ENCODE measurements around the gene GGN.
A peak's percentile ranks its signal among the peaks of the same experiment; 100 is the strongest.
"Not testable (repeated sequence)": the region's sequence is repeated elsewhere in the genome, so short reads cannot be mapped to it uniquely, and the experiment has no call there.

The GGN gene

GRCh38 chr19:38360839-38361631 lies 26.8 kb downstream of the GGN start:
- no peak for DNase-seq

- DNase-seq: no peak
These were observed 27.5 kb downstream of the GGN start for GRCh38 chr19:38360351-38360750.

GRCh38 chr19:38359242-38360021 lies 28.4 kb downstream of the GGN start:
- DNase-seq: no peak

DNA sequence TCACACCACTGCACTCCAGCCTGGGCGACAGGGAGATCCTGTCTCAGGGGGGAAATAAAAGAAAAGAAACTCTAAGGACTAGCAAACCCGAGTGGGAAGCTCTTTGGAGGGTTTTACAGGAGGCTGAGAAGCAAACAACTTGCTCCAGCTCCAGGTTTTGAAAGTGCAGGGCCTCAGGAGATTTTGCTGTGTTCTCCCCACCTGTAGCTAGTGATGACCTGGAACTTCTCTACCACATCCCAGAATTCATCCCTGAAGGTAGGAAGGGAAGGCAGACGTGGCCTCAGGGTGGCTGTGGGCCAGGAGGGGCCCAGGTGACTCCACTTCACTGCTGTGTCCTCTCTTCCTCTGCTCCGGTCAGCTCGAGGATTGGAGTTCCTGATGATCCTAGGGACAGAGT lies 29.8 kb downstream of the GGN start:
- no peak for DNase-seq

DNA sequence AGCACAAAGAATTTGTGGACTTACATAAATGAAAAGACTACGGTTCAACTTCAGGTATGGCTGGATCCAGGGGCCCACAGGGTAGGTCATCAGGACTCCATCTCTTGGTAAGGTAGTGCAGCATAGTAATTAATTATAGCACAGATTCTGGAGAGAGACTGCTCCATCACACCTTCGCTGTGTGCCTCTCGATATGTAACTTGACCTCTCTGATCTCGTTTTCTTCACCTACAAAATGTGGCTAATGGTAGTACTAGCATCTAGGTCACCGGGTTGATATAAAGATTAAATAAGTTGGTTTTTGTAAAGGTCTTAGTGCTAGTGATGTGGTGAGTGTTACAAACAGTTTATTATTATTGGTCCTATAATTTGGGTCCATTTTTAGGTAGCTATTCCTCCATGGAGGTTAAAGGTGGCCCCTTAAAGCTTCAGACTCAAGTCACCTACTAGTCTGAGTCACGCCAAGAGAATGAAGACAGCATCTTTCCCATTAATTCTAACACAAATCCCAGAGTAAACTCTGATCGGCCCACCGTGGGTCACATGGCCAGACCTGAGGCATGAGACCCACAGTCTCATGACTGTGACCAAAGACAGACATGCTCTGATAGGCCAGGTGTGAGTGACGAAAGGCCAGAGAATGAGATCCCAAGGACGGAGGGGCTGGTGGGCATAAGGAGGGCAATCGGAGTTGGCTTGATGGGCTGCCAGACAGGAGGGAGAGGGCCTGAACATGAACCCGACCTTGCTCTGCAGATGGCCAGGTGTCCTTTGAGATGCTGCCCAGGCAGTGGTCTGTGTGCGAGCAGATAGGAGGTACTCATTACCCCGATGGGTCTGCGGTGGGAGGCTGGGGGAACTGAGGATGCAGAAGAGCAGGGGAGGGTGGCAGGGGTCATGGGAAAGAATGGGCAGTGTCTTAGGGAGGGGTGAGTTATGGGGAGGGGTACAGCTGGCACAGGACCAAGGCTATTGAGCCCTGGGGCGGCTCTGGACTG lies 31.8 kb downstream of the GGN start:
- DNase-seq: no peak

DNA sequence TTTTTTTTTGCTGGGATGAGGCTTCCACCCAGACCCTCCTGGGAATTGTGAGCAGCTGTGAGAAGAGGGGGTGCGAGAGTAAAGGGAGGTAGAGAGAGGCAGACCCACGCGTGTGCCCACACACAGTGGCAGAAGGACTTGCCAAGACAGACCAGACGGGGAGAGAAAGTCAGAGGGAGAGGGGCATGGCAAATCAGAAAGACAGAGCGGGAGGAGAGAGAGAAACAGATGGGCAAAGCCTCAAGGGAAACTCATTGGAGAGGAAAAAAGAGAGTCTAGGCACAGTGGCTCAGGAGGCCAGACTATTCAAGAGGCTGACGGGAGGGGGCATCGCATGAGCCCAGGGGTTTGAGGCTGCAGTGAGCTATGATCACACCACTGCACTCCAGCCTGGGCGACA lies 35.2 kb downstream of the GGN start:
- DNase-seq: no peak

DNA sequence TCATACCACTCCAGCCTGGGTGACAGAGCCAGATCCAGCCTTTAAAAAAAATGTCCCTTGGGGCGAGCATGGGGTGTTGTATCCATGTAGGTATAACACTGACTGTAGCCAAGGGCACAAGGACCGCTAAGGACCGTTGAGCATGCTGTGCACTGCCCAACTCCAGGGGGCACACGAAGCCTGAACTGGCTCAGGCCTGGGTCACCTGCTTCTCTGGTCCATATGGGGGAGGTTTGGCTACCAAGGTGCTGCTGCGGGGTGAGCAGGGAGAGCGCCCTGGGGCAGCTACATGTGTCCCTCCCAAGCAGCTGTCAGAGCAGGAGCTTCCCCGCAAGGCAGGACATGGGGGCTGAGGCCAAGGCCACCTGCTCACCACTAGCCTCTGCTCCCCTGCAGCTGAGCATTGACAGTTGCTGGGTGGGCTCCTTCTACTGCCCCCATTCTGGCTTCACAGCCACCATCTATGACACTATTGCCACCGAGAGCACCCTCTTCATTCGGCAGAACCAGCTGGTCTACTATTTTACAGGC lies 35.9 kb downstream of the GGN start:
- DNase-seq: no peak

DNA sequence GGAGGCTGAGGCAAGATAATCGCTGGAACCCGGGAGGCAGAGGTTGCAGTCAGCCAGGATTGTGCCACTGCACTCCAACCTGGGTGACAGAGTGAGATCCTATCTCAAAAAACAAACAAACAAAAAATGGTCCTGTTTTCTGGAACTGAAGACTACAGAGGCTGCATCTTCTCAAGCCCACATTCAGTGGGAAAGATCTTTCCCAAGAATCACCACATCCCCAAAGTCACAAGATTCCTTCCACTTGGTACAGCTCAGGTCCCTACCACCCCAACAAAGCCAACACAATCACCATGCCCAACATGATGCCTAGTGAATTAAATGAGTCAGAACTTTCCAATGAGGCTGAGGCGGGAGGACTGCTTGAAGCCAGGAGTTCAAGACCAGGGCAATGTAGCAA lies 37.0 kb downstream of the GGN start:
- no peak for DNase-seq

- no peak for DNase-seq
These were observed 41.0 kb downstream of the GGN start for GRCh38 chr19:38346837-38347236.

DNA sequence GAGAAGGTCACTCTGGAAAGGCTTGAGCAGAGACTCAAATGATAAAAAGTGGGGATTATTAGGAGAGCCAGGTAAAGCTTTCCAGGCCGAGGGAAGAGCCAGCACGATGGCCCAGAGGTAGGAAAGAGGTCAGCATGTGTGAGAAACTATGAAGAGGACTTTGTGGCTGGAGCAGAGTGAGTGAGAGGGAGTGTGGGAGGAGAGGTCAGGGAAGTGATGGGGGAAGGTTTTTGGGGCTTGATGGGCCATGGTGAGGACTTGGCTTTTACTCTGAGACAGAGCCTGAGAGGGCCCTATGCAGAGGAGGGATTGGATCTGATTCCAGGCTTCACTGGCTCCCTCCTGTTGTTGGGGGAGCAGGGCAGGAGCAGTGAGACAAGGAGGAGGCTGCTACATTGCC lies 46.9 kb downstream of the GGN start:
- DNase-seq: no peak

GRCh38 chr19:38339011-38339410 lies 48.8 kb downstream of the GGN start:
- DNase-seq: not testable (repeated sequence)

DNA sequence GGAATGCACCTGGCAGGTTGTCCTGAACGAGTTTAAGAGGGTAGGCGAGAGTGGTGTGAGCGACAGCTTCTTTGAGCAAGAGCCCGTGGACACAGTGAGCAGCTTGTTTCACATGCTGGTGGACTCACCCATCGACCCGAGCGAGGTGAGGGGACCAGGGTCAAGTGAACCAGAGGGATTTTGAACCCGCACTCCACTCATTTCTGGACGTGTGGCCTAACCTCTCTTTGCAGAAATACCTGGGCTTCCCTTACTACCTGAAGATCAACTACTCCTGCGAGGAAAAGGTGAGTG lies 50.5 kb downstream of the GGN start:
- no peak for DNase-seq

- peak; percentile 95 for DNase-seq
These were observed 51.0 kb downstream of the GGN start for GRCh38 chr19:38336638-38337359.

- peak; percentile 92 for DNase-seq
These were observed 51.7 kb downstream of the GGN start for GRCh38 chr19:38335949-38336637.

Data from activated CD4-positive, CD25-positive, alpha-beta regulatory T cell treated with anti-CD3 and anti-CD28 coated beads, Interleukin-2, amount 50 U/mL, for 72 hours (primary cell).